ENCODE measurements around the gene IARS2.

DNA sequence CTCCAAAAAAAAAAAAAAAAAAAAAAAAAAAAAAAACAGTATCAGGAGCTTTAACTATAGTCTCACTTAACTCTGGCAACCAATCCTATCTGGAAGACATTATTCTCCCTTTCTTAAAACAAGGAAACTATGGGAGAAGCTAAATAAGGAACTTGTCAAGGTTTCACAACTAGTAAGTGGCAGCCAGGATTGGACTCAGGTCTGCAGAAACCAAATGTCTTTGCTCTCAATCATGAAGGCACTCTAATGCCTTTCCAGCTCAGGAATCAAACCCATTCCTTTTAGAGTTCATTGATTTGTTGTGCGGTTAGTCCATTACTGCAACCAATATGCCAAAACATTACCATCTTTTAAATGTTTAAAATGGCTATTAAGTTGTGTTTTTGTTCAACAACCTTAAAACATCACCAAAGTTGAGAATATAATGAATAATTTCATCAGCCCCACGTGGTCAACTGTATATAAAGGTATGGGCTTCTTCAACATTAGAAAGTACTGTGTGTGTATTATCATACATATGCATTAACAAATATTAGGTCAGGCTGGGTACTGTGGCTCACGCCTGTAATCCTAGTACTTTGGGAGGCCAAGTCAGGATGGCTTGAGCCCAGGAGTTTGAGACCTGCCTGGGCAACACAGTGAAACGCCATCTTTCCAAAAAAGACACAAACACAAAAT lies 49.1 kb upstream of the IARS2 start:
- TF ChIP-seq POLR2A (IDR thresholded peaks at IDR 0.05; ENCODE audit: low read depth, low read length) (no peak), POLR2AphosphoS5 (IDR thresholded peaks at IDR 0.05; ENCODE audit: low read depth, low read length) (no peak), TAF1 (IDR thresholded peaks at IDR 0.05; ENCODE audit: low read depth, low read length) (no peak), SPI1 (IDR thresholded peaks at IDR 0.05; ENCODE audit: low read depth, low read length) (no peak), PAX5 (IDR thresholded peaks at IDR 0.05; ENCODE audit: insufficient read depth, low read length, severe bottlenecking) (no peak)
